GM23248 (cell line): Measurements from ENCODE around the gene SPPL2B.

Experiments used
- EZH2 ChIP-seq: fragments of 200-600 bp; sonication (generic); IDR thresholded peaks from 2 replicates; pipeline ENCODE4 v1.6.1; 2018; ENCODE audit warnings: antibody characterized with exemption, mild to moderate bottlenecking; ENCODE audit not compliant: insufficient read depth, poor library complexity, severe bottlenecking
- EZH2phosphoT487 ChIP-seq: fragments of 200-600 bp; sonication (generic); IDR thresholded peaks from 2 replicates; pipeline ENCODE4 v1.6.1; 2018; ENCODE audit warnings: antibody characterized with exemption, moderate library complexity, mild to moderate bottlenecking, low read depth; ENCODE audit not compliant: insufficient read depth

- TF ChIP-seq EZH2 (no peak), EZH2phosphoT487 (no peak)
Observed at GRCh38 chr19:2302319-2303210, 25.9 kb upstream of the SPPL2B start.
